HL-60/S4 (cell line): ENCODE measurements around the gene BEST2.

ENCODE experiments used
- in situ Hi-C: fragments of 300-500 bp; cut with MboI; formaldehyde crosslinking; loops from 2 replicates; pipeline ENCODE4 v1.14.3; 2022; ENCODE audit warnings: low sequenced_read_pairs

BEST2 gene

GRCh38 chr19:12796146-12797071 is 44.8 kb downstream of the BEST2 start:
- in situ Hi-C loops: loop anchor here (5.0 kb wide), 1 partner anchor 34 kb away; no protein-coding TSS in a partner anchor

GRCh38 chr19:12797141-12797587 is 45.6 kb downstream of the BEST2 start:
- in situ Hi-C loops: loop anchor here (5.0 kb wide), 1 partner anchor 35 kb away; no protein-coding TSS in a partner anchor

GRCh38 chr19:12797607-12798006 is 46.0 kb downstream of the BEST2 start:
- in situ Hi-C loops: loop anchor here (5.0 kb wide), 1 partner anchor 35 kb away; no protein-coding TSS in a partner anchor

- in situ Hi-C loops: loop anchor here (5.0 kb wide), 1 partner anchor 38 kb away; no protein-coding TSS in a partner anchor
These were observed 48.3 kb downstream of the BEST2 start for GRCh38 chr19:12799742-12800465.

GRCh38 chr19:12800466-12800770 is 48.8 kb downstream of the BEST2 start:
- in situ Hi-C loops: no loop called here

- in situ Hi-C loops: no loop called here
These were observed 49.4 kb downstream of the BEST2 start for GRCh38 chr19:12800923-12801465.

GRCh38 chr19:12801466-12802266 is 50.1 kb downstream of the BEST2 start, which contains the start of the genes PRDX2 and THSD8:
TSS of gene PRDX2 (minus strand) at chr19:12801800. CDS start at chr19:12801261, 539 bp downstream.
TSS of gene THSD8 (plus strand) at chr19:12802069. CDS start at chr19:12802072, 3 bp downstream.
- in situ Hi-C loops: no loop called here

- in situ Hi-C loops: no loop called here
These were observed 50.9 kb downstream of the BEST2 start for GRCh38 chr19:12802267-12803106.

GRCh38 chr19:12804051-12804450 is 52.5 kb downstream of the BEST2 start:
- in situ Hi-C loops: no loop called here

GRCh38 chr19:12806242-12807081 is 54.9 kb downstream of the BEST2 start, which contains the start of gene RNASEH2A:
TSS of gene RNASEH2A (plus strand) at chr19:12806584. CDS start at chr19:12806674, 90 bp downstream.
- in situ Hi-C loops: no loop called here
